ENCODE data around the gene NT5C1B.

- no peak for TF ChIP-seq CTCF (IDR thresholded peaks at IDR 0.05)
- no peak for TF ChIP-seq POLR2A (IDR thresholded peaks at IDR 0.05)
Observed at GRCh38 chr2:18599509-18600254, 10.3 kb upstream of the NT5C1B start.

Measured in testis (tissue), 2 donors.